CD4-positive, alpha-beta T cell (primary cell): ENCODE results near the gene POU3F1. TPM values are rescaled to one million over a fixed set of nuclear protein-coding genes. Genes with fewer than 3 reads are reported as not detected.

Experiments
- ATAC-seq: fragments of 200-7000 bp; cut with Tn5 transposase; one replicate; pipeline ENCODE4 v1.10.0; 2022; ENCODE audit warnings: mild to moderate bottlenecking; ENCODE audit not compliant: poor library complexity
- CTCF ChIA-PET: fragments of 350-600 bp; sonication (Branson Sonifier 250); formaldehyde crosslinking; loops from one replicate; lab custom pipeline; 2021; ENCODE audit warnings: antibody characterized with exemption, inconsistent platforms; lab: Charles Lee
- POLR2A ChIA-PET: fragments of 350-600 bp; sonication (Branson Sonifier 250); formaldehyde crosslinking; loops from one replicate; lab custom pipeline; 2021; ENCODE audit warnings: antibody characterized with exemption, inconsistent platforms; lab: Charles Lee
- DNase-seq, 14 experiments: peaks; one replicate each; pipeline ENCODE4 v3.0.0-alpha.2; 2013 to 2020; ENCODE audit warnings: mixed read lengths in 2 of 14
- H3K27ac ChIP-seq, 2 donors: one replicate each; pipeline versions ENCODE4 v1.5.1 to v1.7.0; 2013; ENCODE audit warnings: low read length in 2 of 2, low read depth in 1 of 2, mild to moderate bottlenecking in 1 of 2
- H3K27me3 ChIP-seq, 2 experiments: 1 replicate in 1 of 2; 2 replicates in 1 of 2; pipeline versions ENCODE4 v1.6.1 to v1.7.0; 2013; ENCODE audit warnings: low read length in 2 of 2, control low read depth in 1 of 2, mild to moderate bottlenecking in 1 of 2, moderate library complexity in 1 of 2; ENCODE audit not compliant: insufficient read depth in 2 of 2, control insufficient read depth in 1 of 2
- H3K36me3 ChIP-seq: one replicate; pipeline ENCODE4 v1.6.1; 2013; ENCODE audit warnings: low read length, control low read depth; ENCODE audit not compliant: insufficient read depth
- H3K4me1 ChIP-seq: one replicate; pipeline ENCODE4 v1.6.1; 2013; ENCODE audit warnings: low read length, control low read depth; ENCODE audit not compliant: insufficient read depth
- H3K4me3 ChIP-seq: one replicate; pipeline ENCODE4 v1.5.1; 2013; ENCODE audit warnings: mild to moderate bottlenecking, low read length, moderate library complexity
- H3K9me3 ChIP-seq, 2 experiments: 1 replicate in 1 of 2; 2 replicates in 1 of 2; pipeline versions ENCODE4 v1.6.1 to v1.7.0; 2013; ENCODE audit warnings: low read length in 2 of 2, mild to moderate bottlenecking in 2 of 2, control low read depth in 1 of 2, moderate library complexity in 1 of 2; ENCODE audit not compliant: control insufficient read depth in 1 of 2, insufficient read depth in 1 of 2
- H3K27ac Mint-ChIP-seq: one replicate; pipeline ENCODE4 v1.8.0; 2020; ENCODE audit warnings: mixed read lengths
- H3K27me3 Mint-ChIP-seq: one replicate; pipeline ENCODE4 v1.8.0; 2021; ENCODE audit warnings: mixed read lengths
- H3K36me3 Mint-ChIP-seq: one replicate; pipeline ENCODE4 v1.8.0; 2021; ENCODE audit warnings: low read depth, mixed read lengths
- H3K4me1 Mint-ChIP-seq: one replicate; pipeline ENCODE4 v1.8.0; 2021; ENCODE audit warnings: low read depth, mixed read lengths
- H3K4me3 Mint-ChIP-seq: one replicate; pipeline ENCODE4 v1.8.0; 2020; ENCODE audit warnings: mild to moderate bottlenecking, mixed read lengths
- H3K9me3 Mint-ChIP-seq: one replicate; pipeline ENCODE4 v1.8.0; 2020; ENCODE audit warnings: mixed read lengths
- intact Hi-C, 2 experiments: fragments of 100-400 bp; cut with DNase I in 1 of 2; cut with micrococcal nuclease in 1 of 2; formaldehyde crosslinking; loops; one replicate each; pipeline versions ENCODE4 v1.15.1 to v1.9.0; 2023 to 2025; cut with DNase I, micrococcal nuclease
- total RNA-seq, 174 experiments: library from RNA in 2 of 174; stranded (reverse) in 2 of 174; gene quantifications; one replicate each; pipeline ENCODE4 v1.2.3 and lab custom pipeline; 2021 to 2026
- TF ChIP-seq, protein P1 (sequence below): fragments of 200-600 bp; IDR thresholded peaks from one replicate; pipeline ENCODE4 v1.8.0; 2022; ENCODE audit warnings: antibody characterized with exemption, mild to moderate bottlenecking

The POU3F1 gene
- total RNA-seq, 2 experiments from 2014 or later, result 0.22 to 0.27 TPM

DNA sequence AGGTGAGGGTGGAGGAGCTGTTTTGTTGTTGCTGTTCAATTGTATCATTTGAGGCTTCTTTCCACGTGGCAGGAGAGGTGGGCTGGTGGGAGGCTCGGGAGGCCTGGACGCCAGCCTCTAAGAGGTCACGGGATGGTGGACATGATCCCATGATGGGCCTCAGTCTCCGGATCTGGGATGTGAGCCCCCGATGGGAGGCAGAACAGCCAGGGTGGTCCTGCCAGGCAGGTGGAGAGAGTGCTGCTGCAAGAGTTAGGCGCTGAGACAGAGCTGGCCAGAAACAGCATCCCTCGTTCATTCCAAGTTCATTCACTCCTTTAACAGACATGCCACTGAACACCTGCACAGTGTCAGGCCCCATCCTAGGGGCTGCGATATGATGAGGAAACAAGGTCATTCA lies 41.1 kb upstream of the POU3F1 start:
- no peaks in the 10 kb centered on the region for H3K36me3 ChIP-seq
- TF ChIP-seq, protein P1, sequence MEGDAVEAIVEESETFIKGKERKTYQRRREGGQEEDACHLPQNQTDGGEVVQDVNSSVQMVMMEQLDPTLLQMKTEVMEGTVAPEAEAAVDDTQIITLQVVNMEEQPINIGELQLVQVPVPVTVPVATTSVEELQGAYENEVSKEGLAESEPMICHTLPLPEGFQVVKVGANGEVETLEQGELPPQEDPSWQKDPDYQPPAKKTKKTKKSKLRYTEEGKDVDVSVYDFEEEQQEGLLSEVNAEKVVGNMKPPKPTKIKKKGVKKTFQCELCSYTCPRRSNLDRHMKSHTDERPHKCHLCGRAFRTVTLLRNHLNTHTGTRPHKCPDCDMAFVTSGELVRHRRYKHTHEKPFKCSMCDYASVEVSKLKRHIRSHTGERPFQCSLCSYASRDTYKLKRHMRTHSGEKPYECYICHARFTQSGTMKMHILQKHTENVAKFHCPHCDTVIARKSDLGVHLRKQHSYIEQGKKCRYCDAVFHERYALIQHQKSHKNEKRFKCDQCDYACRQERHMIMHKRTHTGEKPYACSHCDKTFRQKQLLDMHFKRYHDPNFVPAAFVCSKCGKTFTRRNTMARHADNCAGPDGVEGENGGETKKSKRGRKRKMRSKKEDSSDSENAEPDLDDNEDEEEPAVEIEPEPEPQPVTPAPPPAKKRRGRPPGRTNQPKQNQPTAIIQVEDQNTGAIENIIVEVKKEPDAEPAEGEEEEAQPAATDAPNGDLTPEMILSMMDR, result no peak
- H3K36me3 Mint-ChIP-seq, result no peaks in the 10 kb centered on the region
- ATAC-seq, result no peak
- no peak for DNase-seq
- H3K9me3 Mint-ChIP-seq, result no peaks in the 10 kb centered on the region
- ChIA-PET POLR2A (no interaction called here), CTCF (no interaction called here)
- no peak overlapping the region for H3K4me3 Mint-ChIP-seq
- no peak overlapping the region for H3K27ac Mint-ChIP-seq
- intact Hi-C loops, result no loop called here
- H3K4me3 ChIP-seq, result no peak overlapping the region
- H3K27me3 ChIP-seq, result peaks cover 0 to 8% of the 10 kb centered on the region in 2 experiments
- H3K4me1 Mint-ChIP-seq, result no peaks in the 10 kb centered on the region
- H3K27me3 Mint-ChIP-seq, result peaks cover 34% of the 10 kb centered on the region
- H3K9me3 ChIP-seq, result no peaks in the 10 kb centered on the region
- no peak overlapping the region for H3K27ac ChIP-seq
- no peaks in the 10 kb centered on the region for H3K4me1 ChIP-seq

DNA sequence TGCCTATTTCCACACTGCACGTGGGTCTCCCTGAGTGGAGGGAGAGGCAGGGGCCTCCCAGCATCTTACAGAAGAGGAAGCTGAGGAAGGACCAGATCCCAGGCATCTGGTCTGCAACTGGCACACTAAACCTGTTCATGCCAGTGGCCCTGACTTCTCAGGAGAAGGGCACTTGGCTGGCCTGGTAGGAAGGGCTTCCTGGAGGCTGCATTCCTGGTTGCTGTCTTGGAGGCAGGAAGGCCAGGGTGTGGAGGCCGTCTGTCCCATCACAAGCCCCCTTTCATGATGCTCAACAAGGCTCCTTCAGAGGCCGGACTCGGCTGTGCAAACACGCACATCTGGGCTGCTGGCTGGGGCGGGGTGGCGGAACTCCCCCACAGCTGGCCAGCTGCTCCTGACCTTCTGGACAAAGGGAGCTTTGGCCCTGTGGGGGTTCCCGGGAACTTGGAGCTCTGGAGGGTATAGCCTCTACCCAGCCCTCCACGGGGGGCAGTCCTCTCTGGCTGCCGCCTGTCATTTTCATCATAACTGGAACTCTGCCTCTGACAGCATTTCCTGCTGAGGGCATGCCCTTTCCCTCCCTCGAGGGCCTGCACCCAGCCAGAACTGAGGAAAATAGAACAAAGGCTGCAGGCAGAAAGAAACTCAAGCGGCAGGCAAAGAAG lies 39.2 kb upstream of the POU3F1 start:
- Mint-ChIP-seq H3K27ac (no peak overlapping the region), H3K4me1 (no peaks in the 10 kb centered on the region), H3K36me3 (no peaks in the 10 kb centered on the region), H3K27me3 (peaks cover 21% of the 10 kb centered on the region), H3K4me3 (no peak overlapping the region), H3K9me3 (no peaks in the 10 kb centered on the region)
- TF ChIP-seq, protein P1, result no peak
- CTCF ChIA-PET, result no interaction called here
- intact Hi-C loops, result no loop called here
- Histone ChIP-seq H3K36me3 (no peaks in the 10 kb centered on the region), H3K4me1 (no peaks in the 10 kb centered on the region), H3K27me3 (peaks cover 0 to 4% of the 10 kb centered on the region in 2 experiments), H3K4me3 (no peak overlapping the region), H3K9me3 (no peaks in the 10 kb centered on the region), H3K27ac (no peak overlapping the region)
- POLR2A ChIA-PET, result no interaction called here
- DNase-seq, result no peak
- no peak for ATAC-seq

DNA sequence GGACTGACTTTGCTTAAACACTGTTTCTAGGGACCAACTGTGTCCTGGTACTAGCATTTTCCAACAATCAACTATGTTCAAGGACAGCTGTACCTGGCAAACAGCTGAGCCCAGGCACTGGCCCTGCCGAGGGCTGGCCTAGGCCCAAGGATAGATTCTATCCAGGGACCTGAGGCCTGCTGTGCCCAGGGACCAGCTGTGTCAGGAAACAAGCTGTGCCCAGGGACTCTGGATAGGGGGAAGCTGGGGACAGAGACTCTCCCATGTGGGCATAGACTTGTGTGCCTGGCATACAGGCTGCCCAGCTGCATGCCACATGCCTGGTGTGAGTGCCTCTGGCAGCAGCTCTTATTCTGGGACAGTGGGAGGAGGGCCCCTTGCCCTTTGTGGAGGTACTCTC lies 38.1 kb upstream of the POU3F1 start:
- Mint-ChIP-seq H3K9me3 (no peaks in the 10 kb centered on the region), H3K27me3 (peaks cover 10% of the 10 kb centered on the region), H3K4me1 (no peaks in the 10 kb centered on the region), H3K36me3 (no peaks in the 10 kb centered on the region), H3K4me3 (no peak overlapping the region), H3K27ac (no peak overlapping the region)
- TF ChIP-seq, protein P1, result no peak
- DNase-seq, result no peak
- no peak for ATAC-seq
- Histone ChIP-seq H3K9me3 (no peaks in the 10 kb centered on the region), H3K4me1 (no peaks in the 10 kb centered on the region), H3K4me3 (no peak overlapping the region), H3K27ac (no peak overlapping the region), H3K27me3 (peaks cover 0 to 2% of the 10 kb centered on the region in 2 experiments), H3K36me3 (no peaks in the 10 kb centered on the region)
- ChIA-PET POLR2A (no interaction called here), CTCF (no interaction called here)
- intact Hi-C loops, result no loop called here
